GM12873 (cell line): Measurements from ENCODE around the gene CHRM4.

ENCODE experiments used
- CTCF ChIP-seq: IDR thresholded peaks from 2 replicates; pipeline ENCODE4 v1.5.1; 2012; ENCODE audit warnings: low read depth, mild to moderate bottlenecking, moderate library complexity, low read length, control low read depth; ENCODE audit not compliant: insufficient read depth; ENCODE audit errors: missing control alignments

CHRM4 gene

GRCh38 chr11:46380340-46381047 is 11.1 kb downstream of the CHRM4 start:
- no peak for TF ChIP-seq CTCF

GRCh38 chr11:46378811-46379481 is 12.6 kb downstream of the CHRM4 start:
- no peak for TF ChIP-seq CTCF

GRCh38 chr11:46378296-46378695 is 13.3 kb downstream of the CHRM4 start:
- no peak for TF ChIP-seq CTCF

GRCh38 chr11:46377831-46378230 is 13.7 kb downstream of the CHRM4 start:
- no peak for TF ChIP-seq CTCF

- TF ChIP-seq CTCF = no peak
Observed at GRCh38 chr11:46377290-46377689, 14.3 kb downstream of the CHRM4 start.

- no peak for TF ChIP-seq CTCF
Observed at GRCh38 chr11:46376258-46377050, 15.1 kb downstream of the CHRM4 start.

GRCh38 chr11:46375392-46376101 is 16.0 kb downstream of the CHRM4 start:
- TF ChIP-seq CTCF = no peak
